ENCODE results near the gene LDLRAD4. TPM values are rescaled to one million over a fixed set of nuclear protein-coding genes. Genes with fewer than 3 reads are reported as not detected.
A peak's percentile ranks its signal among the peaks of the same experiment; 100 is the strongest.

LDLRAD4 gene
- total RNA-seq, 1 donor from 2014 or later: 6.7 TPM

DNA sequence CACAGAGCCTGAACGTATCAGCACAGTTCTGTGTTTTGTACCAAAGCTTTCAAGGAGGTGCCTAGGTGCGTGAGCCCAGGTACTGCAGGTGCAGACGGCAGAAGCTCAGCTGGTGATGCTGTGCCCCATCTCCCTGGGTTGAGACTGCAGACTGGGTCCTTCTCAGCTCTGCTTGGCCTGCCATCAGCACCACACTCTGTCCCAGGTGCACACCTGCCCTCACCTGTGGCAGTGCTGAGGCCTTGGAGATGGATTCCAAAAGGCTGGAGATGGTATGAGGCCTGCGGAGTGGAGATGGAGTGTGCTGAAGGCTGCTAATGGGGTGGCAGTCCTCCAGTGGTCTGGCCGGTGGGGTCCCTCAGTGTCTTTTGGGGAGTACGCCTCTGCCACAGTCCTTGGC, 9.3 kb downstream of the LDLRAD4 start:
- DNase-seq (ENCODE audit: low read depth in 2 of 2): no peak

GRCh38 chr18:13229001-13229671, 10.6 kb downstream of the LDLRAD4 start:
- DNase-seq (ENCODE audit: low read depth in 2 of 2): no peak

- DNase-seq (ENCODE audit: low read depth in 2 of 2): no peak
These were observed 12.6 kb downstream of the LDLRAD4 start for GRCh38 chr18:13231151-13231550.

GRCh38 chr18:13232086-13232917, 13.7 kb downstream of the LDLRAD4 start:
- DNase-seq (ENCODE audit: low read depth in 2 of 2): peak; percentile 13 to 31

GRCh38 chr18:13232971-13233786, 14.6 kb downstream of the LDLRAD4 start:
- no peak for DNase-seq (ENCODE audit: low read depth in 2 of 2)

DNA sequence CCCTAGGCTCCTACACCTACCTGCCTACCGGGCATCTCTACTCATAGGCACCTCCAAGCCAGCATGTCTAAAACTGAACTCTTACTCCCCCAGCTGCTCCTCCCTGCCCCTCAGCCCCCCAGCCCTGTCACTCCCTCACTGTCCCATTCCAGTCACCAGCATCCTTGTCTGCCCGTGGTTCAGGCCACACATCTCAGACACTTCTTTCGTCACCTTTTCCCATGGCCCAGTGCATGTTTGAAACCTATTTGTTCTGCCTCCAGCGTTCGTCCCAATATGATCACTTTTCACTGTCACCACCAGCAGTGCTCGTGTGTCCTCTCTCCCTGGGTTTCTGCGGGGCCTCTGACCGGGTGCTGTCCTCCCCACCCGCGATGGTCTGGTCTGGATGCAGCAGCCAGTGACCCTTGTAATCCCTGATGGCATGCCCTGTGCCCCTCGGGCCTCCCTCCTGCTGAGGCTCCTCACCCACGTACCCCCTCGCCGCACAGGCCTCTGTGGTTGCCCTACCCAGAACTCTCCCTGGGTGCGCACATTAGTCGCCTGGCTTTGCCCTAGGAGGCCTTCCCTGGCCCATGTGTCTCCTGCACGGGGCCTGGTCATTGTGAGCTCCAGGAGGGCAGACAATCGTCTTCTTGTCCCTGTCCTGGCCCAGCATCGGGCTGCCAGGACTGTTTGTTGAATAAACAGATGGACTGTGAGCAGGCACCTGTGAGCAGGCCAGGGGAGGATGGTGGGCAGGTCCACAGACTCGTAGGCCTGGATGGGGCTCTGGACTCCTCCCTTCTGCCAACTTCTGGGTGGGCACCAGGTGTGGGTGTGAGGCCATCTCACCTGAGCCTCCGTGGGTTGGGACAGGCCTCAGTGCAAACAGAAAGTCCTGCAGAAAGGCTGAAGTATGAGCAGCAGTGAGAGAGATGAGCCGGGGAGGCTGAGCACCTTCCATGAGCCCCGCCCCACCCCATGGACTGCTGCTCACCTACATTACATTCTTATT, 15.5 kb downstream of the LDLRAD4 start:
- no peak for DNase-seq (ENCODE audit: low read depth in 2 of 2)

GRCh38 chr18:13235421-13235831, 16.9 kb downstream of the LDLRAD4 start:
- DNase-seq (ENCODE audit: low read depth in 2 of 2): peak; percentile 34

DNA sequence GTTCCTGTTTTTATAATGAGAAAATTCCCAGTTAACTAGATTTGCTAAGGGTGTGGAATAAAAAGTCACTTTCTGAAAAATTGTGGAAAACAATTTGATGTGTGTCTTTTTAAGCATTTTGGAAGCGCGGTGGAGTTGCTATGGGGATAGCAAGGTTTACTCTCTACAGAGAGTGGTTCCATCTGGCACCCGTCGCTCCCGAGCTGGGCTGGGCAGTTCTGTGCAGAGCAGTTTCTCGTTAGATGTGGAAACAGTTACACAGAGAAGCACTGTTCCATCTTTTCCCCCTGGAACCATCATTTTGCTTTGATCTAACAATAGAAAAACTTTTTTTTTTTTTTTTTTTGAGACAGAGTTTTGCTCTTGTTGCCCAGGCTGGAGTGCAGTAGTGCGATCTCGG, 17.4 kb downstream of the LDLRAD4 start:
- DNase-seq (ENCODE audit: low read depth in 2 of 2): no peak

DNA sequence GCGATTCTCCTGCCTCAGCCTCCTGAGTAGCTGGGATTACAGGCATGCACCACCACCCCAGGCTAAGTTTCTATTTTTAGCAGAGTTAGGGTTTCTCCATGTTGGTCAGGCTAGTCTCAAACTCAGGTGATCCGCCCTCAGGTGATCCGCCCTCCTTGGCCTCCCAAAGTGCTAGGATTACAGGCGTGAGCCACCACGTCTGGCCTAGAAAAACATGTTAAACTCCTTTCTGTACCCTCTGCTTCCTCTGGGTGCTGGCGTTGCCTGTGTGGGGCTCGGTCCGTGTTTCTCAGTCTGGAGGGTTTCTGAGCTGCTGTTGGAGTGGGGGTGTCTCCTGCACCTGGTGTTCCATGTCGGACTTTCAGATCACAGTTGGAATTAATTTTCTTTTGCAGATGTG, 17.9 kb downstream of the LDLRAD4 start:
- no peak for DNase-seq (ENCODE audit: low read depth in 2 of 2)

DNA sequence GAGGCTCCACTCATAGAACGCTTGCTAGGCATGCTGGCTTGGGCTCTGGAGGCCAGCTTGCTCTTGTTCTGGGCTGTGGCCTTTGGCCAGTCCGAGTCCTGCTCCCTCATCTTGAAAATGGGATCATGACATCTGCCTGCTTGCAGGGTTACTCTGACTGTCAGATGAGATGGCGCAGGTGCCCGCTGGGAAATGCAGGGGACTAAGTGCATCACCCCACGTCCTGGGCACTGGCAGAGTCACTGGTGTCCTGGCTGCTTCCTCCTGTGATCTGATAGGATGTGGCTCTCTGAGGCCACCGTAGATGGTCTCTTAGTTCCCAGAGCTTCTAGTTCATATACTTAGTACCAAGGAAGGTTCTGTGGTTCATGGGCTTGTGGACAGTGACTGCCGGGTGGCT, 18.5 kb downstream of the LDLRAD4 start:
- DNase-seq (ENCODE audit: low read depth in 2 of 2): no peak

GRCh38 chr18:13237641-13238040, 19.1 kb downstream of the LDLRAD4 start:
- no peak for DNase-seq (ENCODE audit: low read depth in 2 of 2)

- no peak for DNase-seq (ENCODE audit: low read depth in 2 of 2)
These were observed 20.8 kb downstream of the LDLRAD4 start for GRCh38 chr18:13239171-13239956.

DNA sequence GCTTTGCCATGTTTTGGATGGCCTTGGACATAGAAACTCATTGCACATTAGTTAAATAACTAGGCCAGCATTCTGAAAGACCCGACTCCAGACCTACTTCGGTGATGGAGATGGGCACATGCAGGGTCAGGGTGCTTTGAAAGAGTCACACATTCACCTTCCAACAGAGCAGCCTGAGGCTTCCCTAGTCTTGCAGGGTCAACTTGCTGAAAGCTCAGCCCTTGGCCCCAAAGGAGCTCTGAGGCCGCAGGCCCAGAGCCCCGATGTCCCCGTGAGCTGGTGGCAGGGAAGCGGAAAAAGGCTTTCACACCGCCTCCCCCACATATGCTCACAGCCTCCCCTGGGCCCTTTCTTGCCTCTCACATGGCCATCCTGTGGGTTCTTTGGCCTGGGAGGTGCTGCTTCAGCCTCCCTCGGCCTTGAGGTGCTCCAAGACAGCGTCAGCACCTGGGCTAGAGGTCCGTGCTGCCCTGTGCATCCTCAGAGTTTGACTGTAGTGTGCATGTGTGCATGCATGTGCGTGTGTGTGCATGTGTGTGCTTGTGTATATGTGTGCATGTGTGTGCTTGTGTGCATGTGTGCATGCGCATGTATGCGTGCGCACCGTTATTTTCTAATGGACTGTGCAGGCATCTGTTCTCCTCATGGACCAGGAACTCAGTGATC, 21.6 kb downstream of the LDLRAD4 start:
- no peak for DNase-seq (ENCODE audit: low read depth in 2 of 2)

- DNase-seq (ENCODE audit: low read depth in 2 of 2): no peak
These were observed 22.7 kb downstream of the LDLRAD4 start for GRCh38 chr18:13241083-13241892.

DNA sequence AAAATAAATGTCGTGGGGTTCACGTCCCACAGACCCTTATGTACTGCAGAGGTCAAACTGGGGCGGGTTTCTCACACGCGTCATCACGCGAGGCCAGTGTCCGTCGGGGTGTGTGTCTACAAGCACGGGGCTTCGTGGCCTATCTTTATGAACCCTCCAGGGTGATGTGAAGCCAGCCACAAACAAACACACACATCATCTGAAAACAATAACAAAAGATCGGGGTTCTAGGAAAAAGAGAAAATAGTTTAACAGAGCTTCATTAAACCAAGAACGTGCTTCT, 23.3 kb downstream of the LDLRAD4 start:
- no peak for DNase-seq (ENCODE audit: low read depth in 2 of 2)

DNA sequence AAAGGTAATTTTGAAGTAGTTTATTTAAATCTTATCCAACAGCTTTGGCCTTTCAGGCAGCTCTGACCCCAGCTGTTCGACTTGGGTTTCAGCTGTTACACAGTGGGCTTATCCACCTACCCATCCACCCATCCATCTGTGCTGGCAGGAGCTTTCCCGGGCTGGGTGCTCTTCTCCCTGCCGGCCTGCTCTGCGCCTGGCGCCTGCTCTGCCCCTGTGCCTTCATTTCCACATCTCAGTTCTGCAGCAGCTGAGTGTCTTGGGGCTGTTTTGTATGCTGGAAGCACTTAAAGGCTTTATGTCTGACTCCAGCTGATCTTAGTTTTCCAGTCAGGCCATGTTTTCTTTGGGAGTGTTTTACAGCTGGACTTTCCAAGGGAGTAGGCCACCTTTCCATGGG, 24.2 kb downstream of the LDLRAD4 start:
- DNase-seq (ENCODE audit: low read depth in 2 of 2): no peak

- DNase-seq (ENCODE audit: low read depth in 2 of 2): no peak
These were observed 24.8 kb downstream of the LDLRAD4 start for GRCh38 chr18:13243363-13243762.

GRCh38 chr18:13244135-13244534, 25.6 kb downstream of the LDLRAD4 start:
- DNase-seq (ENCODE audit: low read depth in 2 of 2): no peak

- no peak for DNase-seq (ENCODE audit: low read depth in 2 of 2)
These were observed 27.0 kb downstream of the LDLRAD4 start for GRCh38 chr18:13245481-13246000.
